Uterus (tissue), 4 donors: Measurements from ENCODE around the gene CDKN3. TPM values are rescaled to one million over a fixed set of nuclear protein-coding genes. Genes with fewer than 3 reads are reported as not detected.

Source experiments
- DNase-seq, 2 donors: peaks; one replicate each; pipeline ENCODE4 v3.0.0-alpha.2; 2019 to 2020
- H3K27ac ChIP-seq, 2 donors: fragments of 200-600 bp; sonication (generic); 1 replicate in 1 of 2; 2 replicates in 1 of 2; pipeline ENCODE4 v1.5.1; 2016 to 2018
- H3K27me3 ChIP-seq, 2 donors: fragments of 200-600 bp; sonication (generic); one replicate each; pipeline ENCODE4 v1.5.1; 2018 to 2019; ENCODE audit warnings: control low read depth in 1 of 2
- H3K36me3 ChIP-seq, 2 donors: fragments of 200-600 bp; sonication (generic); one replicate each; pipeline ENCODE4 v1.5.1; 2019; ENCODE audit warnings: control low read depth in 1 of 2
- H3K4me1 ChIP-seq, 2 donors: fragments of 200-600 bp; sonication (generic); one replicate each; pipeline ENCODE4 v1.5.1; 2018 to 2019; ENCODE audit warnings: control low read depth in 1 of 2
- H3K4me3 ChIP-seq, 2 donors: fragments of 200-600 bp; sonication (generic); 1 replicate in 1 of 2; 2 replicates in 1 of 2; pipeline ENCODE4 v1.5.1; 2018 to 2019; ENCODE audit warnings: mild to moderate bottlenecking in 1 of 2
- H3K9me3 ChIP-seq, 2 donors: fragments of 200-600 bp; sonication (generic); one replicate each; pipeline ENCODE4 v1.5.1; 2019; ENCODE audit warnings: control low read depth in 1 of 2
- CTCF ChIP-seq, 4 experiments: fragments of 200-600 bp in 2 of 4; fragments of 450-650 bp in 2 of 4; sonication (generic) in 2 of 4; IDR thresholded peaks; one replicate each; pipeline ENCODE4 v1.5.1; 2016 to 2019; ENCODE audit warnings: antibody characterized with exemption in 4 of 4, mild to moderate bottlenecking in 2 of 4, moderate library complexity in 1 of 4
- POLR2A ChIP-seq, 2 donors: fragments of 450-650 bp; IDR thresholded peaks; one replicate each; pipeline ENCODE4 v1.6.1; 2016; ENCODE audit warnings: antibody characterized with exemption in 2 of 2, mild to moderate bottlenecking in 1 of 2, moderate library complexity in 1 of 2
- intact Hi-C: fragments of 100-400 bp; cut with DNase I; formaldehyde crosslinking; loops from one replicate; pipeline ENCODE4 v1.15.1; 2023; ENCODE audit warnings: low total_unique reads
- total RNA-seq, 4 donors: library from RNA; depleted of rRNA in 3 of 4; stranded (reverse); fragments of >200 nt in 3 of 4; gene quantifications; one replicate each; pipeline versions ENCODE4 v1.1.0 to v1.2.4, GENCODE V29; 2014 to 2023
- donor health status: DM: yes; HTN: yes; CAD: no.

CDKN3 gene
- total RNA-seq, 4 donors from 2014 or later = 1.3 to 24.3 (median 4.4) TPM; not detected in 1

DNA sequence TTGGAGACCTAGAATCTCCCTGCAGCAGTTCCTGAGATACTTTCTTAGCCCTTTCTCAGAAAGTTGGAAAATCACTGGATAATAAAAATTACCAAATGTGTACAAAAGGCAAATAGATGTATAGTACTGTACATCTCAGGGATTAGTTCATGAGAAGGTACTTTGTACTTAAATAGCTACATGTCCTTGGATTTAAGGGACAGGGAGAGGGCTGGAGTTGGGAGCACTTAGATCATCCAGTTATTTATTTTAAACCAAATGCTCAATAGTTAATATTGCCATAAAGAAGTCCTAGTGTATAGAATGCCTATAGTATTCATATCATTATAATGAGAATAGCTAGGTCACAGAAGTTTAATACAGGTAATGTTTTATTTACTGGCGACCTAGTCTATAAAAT, 13.4 kb downstream of the CDKN3 start:
- no peak for DNase-seq
- Histone ChIP-seq H3K27ac (no peak overlapping the region), H3K36me3 (no peaks in the 10 kb centered on the region), H3K9me3 (no peaks in the 10 kb centered on the region), H3K27me3 (no peaks in the 10 kb centered on the region), H3K4me3 (no peak overlapping the region), H3K4me1 (no peaks in the 10 kb centered on the region)
- TF ChIP-seq POLR2A (IDR thresholded peaks at IDR 0.05) = no peak
- no peak for TF ChIP-seq CTCF (IDR thresholded peaks at IDR 0.05)
- intact Hi-C loops = no loop called here

DNA sequence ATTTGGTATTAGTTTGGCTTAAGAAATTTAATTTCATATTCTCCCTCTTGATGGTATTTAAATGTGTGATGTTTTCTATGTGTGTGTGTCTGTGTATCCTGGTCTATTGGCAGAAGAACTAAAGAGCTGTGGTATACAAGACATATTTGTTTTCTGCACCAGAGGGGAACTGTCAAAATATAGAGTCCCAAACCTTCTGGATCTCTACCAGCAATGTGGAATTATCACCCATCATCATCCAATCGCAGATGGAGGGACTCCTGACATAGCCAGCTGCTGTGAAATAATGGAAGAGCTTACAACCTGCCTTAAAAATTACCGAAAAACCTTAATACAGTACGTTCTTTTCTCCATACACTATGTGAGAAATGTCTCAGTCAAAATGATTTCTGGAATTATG, 14.6 kb downstream of the CDKN3 start:
- no peak for TF ChIP-seq CTCF (IDR thresholded peaks at IDR 0.05)
- TF ChIP-seq POLR2A (IDR thresholded peaks at IDR 0.05) = no peak
- no peak for DNase-seq
- no peak overlapping the region for H3K27ac ChIP-seq
- intact Hi-C loops = no loop called here
- H3K4me1 ChIP-seq = no peaks in the 10 kb centered on the region
- H3K36me3 ChIP-seq = no peaks in the 10 kb centered on the region
- H3K27me3 ChIP-seq = no peaks in the 10 kb centered on the region
- H3K4me3 ChIP-seq = no peak overlapping the region
- no peaks in the 10 kb centered on the region for H3K9me3 ChIP-seq

DNA sequence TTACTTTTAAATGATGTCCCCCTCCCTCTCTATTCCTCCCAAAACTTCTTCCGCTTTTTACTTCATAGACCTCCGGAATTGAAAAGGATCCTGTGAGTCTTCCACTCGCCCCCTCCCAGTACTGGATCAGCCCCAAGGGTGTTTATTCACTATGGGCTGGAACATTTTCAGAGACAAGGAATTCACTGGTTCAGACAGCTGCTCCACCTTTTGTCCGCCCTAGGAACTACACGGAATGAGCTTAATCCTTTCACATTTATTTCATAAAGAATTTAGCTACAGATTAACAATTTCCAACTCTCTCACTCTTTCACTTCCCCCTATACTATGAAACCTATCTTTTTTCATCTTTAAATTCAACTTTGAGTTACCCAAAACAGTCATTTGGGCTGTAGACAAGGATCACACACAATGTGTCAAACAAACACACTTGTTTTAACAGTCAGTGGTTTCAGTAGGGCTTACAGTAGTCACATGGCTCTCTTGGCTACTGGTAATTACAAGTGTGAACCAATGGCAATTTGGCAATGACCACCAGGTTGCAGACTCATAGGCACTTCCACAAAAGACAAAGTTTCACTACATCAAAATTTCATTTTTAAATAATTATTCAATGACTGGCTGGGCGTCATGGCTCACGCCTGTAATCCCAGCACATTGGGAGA, 23.8 kb downstream of the CDKN3 start:
- Histone ChIP-seq H3K27ac (no peak overlapping the region), H3K4me3 (no peak overlapping the region), H3K9me3 (no peaks in the 10 kb centered on the region), H3K27me3 (no peaks in the 10 kb centered on the region), H3K36me3 (no peaks in the 10 kb centered on the region), H3K4me1 (no peaks in the 10 kb centered on the region)
- no peak for DNase-seq
- TF ChIP-seq POLR2A (IDR thresholded peaks at IDR 0.05) = no peak
- peak; percentile 36 to 58 (median 40) for TF ChIP-seq CTCF (IDR thresholded peaks at IDR 0.05)
- intact Hi-C loops = no loop called here

DNA sequence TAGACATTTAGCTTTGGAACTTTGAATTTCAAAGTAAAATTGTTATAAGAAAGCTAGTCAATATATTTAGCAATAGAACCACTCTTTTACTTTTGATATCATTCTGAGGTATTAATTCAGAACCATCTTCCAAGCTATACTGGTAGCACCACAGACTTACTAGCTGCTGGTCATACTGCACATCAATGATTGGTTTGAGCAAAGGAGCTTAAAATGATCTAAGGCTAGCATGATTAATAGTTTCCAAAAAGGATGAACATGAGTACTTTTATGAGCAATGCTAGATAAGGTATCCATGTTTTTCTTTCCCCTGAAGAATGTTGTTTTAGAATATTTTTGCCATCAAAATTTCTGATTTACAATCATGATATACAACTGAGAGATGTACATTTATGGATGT, 27.2 kb downstream of the CDKN3 start:
- H3K9me3 ChIP-seq = no peaks in the 10 kb centered on the region
- no peaks in the 10 kb centered on the region for H3K36me3 ChIP-seq
- H3K4me1 ChIP-seq = no peaks in the 10 kb centered on the region
- H3K4me3 ChIP-seq = no peak overlapping the region
- H3K27me3 ChIP-seq = no peaks in the 10 kb centered on the region
- TF ChIP-seq POLR2A (IDR thresholded peaks at IDR 0.05) = no peak
- TF ChIP-seq CTCF (IDR thresholded peaks at IDR 0.05) = no peak
- no peak for DNase-seq
- intact Hi-C loops = no loop called here
- H3K27ac ChIP-seq = no peak overlapping the region

- no peak overlapping the region for H3K27ac ChIP-seq
These were observed 27.7 kb downstream of the CDKN3 start for GRCh38 chr14:54424479-54424901.

More at GRCh38 chr14:54424479-54424901, 27.7 kb downstream of the CDKN3 start:
- no peaks in the 10 kb centered on the region for H3K36me3 ChIP-seq
- DNase-seq = no peak
- no peak overlapping the region for H3K4me3 ChIP-seq
- no peaks in the 10 kb centered on the region for H3K4me1 ChIP-seq
- H3K9me3 ChIP-seq = no peaks in the 10 kb centered on the region
- intact Hi-C loops = no loop called here
- H3K27me3 ChIP-seq = no peaks in the 10 kb centered on the region
- no peak for TF ChIP-seq CTCF (IDR thresholded peaks at IDR 0.05)
- no peak for TF ChIP-seq POLR2A (IDR thresholded peaks at IDR 0.05)
